Ovary (tissue), 9 donors: ENCODE data around the gene PRPSAP2. TPM values are rescaled to one million over a fixed set of nuclear protein-coding genes. Genes with fewer than 3 reads are reported as not detected.

Experiments used
- DNase-seq, 5 donors: peaks; one replicate each; pipeline ENCODE4 v3.0.0-alpha.2; 2019 to 2020
- H3K27ac ChIP-seq, 2 donors: fragments of 200-600 bp; one replicate each; pipeline versions ENCODE4 v1.5.1 to v1.8.0; 2019 to 2022
- H3K27me3 ChIP-seq: fragments of 200-600 bp; one replicate; pipeline ENCODE4 v1.8.0; 2022
- H3K36me3 ChIP-seq: fragments of 200-600 bp; sonication (generic); one replicate; pipeline ENCODE4 v1.5.1; 2019
- H3K4me1 ChIP-seq: one replicate; pipeline ENCODE4 v1.8.1; 2013; ENCODE audit warnings: mild to moderate bottlenecking, moderate library complexity; ENCODE audit not compliant: insufficient read depth
- H3K4me3 ChIP-seq: fragments of 200-600 bp; sonication (generic); one replicate; pipeline ENCODE4 v1.5.1; 2017
- H3K9me3 ChIP-seq, 2 donors: fragments of 200-600 bp in 1 of 2; sonication (generic) in 1 of 2; one replicate each; pipeline versions ENCODE4 v1.5.1 to v1.8.1; 2013 to 2019; ENCODE audit warnings: mild to moderate bottlenecking in 1 of 2, moderate library complexity in 1 of 2
- CTCF ChIP-seq, 3 donors: fragments of 450-650 bp in 2 of 3; fragments of 200-600 bp in 1 of 3; IDR thresholded peaks; one replicate each; pipeline versions ENCODE4 v1.5.1 to v1.8.0; 2016 to 2022; ENCODE audit warnings: antibody characterized with exemption in 3 of 3, mild to moderate bottlenecking in 1 of 3
- EP300 ChIP-seq: sonication (generic); formaldehyde crosslinking; IDR thresholded peaks from one replicate; pipeline ENCODE4 v1.6.1; 2017; ENCODE audit warnings: antibody characterized with exemption
- POLR2A ChIP-seq: fragments of 450-650 bp; IDR thresholded peaks from one replicate; pipeline ENCODE4 v1.6.1; 2017; ENCODE audit warnings: antibody characterized with exemption, mild to moderate bottlenecking, moderate library complexity
- WGBS, 3 donors: extraction: QIAGEN DNeasy Blood & Tissue Kit in 1 of 3; methylation state at CpG; one replicate each; pipeline versions ENCODE4 v1.1.5 to v1.1.7; 2013 to 2017; 5-methylcytosine and 5-hydroxymethylcytosine counted together
- intact Hi-C, 4 donors: fragments of 100-400 bp; cut with DNase I; formaldehyde crosslinking; loops; one replicate each; pipeline versions ENCODE4 v1.11.0 to v1.15.1; 2022 to 2023
- polyA plus RNA-seq, 2 donors: library from polyadenylated mRNA; stranded (reverse); fragments of 200-250 nt in 1 of 2; fragments of 350-450 nt in 1 of 2; fragmentation: Illumina TruSeq in 1 of 2; extraction: RNeasy Lipid Tissue Mini Kit (QIAGEN cat#74804) in 1 of 2; gene quantifications; one replicate each; pipeline ENCODE4 v1.2.3, GENCODE V29; 2013 to 2014
- total RNA-seq, 7 donors: library from RNA; depleted of rRNA in 2 of 7; stranded (reverse); fragments of >200 nt in 2 of 7; fragmentation: NEBNext Ultra II Directional in 3 of 7; extraction: Animal tissue kit (Norgen Biotek cat#: 25700) in 3 of 7; gene quantifications; one replicate each; pipeline versions ENCODE4 v1.1.0 to v1.2.4, GENCODE V29; 2016 to 2023
- donor health status: DM: no; HTN: no; CAD: no; lungs with moderate emphysema.
- donor health status: DM: no; HTN: no; CAD: no.
- donor health status: Bipolar disorder and iron deficiency.
- donor health status: DM: yes; HTN: yes; CAD: no.
- donor health status: DM: no; HTN: no; CAD: no.
- donor health status: DM: yes; HTN: yes; CAD: no.

The PRPSAP2 gene
- total and polyA plus RNA-seq, 9 donors, result 25.2 to 44.7 (median 35.4) TPM

GRCh38 chr17:18848501-18848900 lies 9.4 kb upstream of the PRPSAP2 start:
- no peaks in the 10 kb centered on the region for H3K36me3 ChIP-seq
- H3K4me3 ChIP-seq, result no peak overlapping the region
- no peaks in the 10 kb centered on the region for H3K27me3 ChIP-seq
- no peak for TF ChIP-seq POLR2A
- TF ChIP-seq CTCF (IDR thresholded peaks at IDR 0.05), result no peak
- TF ChIP-seq EP300, result no peak
- H3K9me3 ChIP-seq, result no peaks in the 10 kb centered on the region
- WGBS, 3 donors, result 84 to 92% (median 89%) methylated on average over 6 of the region's 6 CpGs
- intact Hi-C loops, result no loop called here
- no peak for DNase-seq
- no peak overlapping the region for H3K27ac ChIP-seq
- H3K4me1 ChIP-seq, result no peaks in the 10 kb centered on the region

- H3K4me1 ChIP-seq, result no peaks in the 10 kb centered on the region
- H3K27ac ChIP-seq, result no peak overlapping the region
- TF ChIP-seq POLR2A (no peak), CTCF (IDR thresholded peaks at IDR 0.05) (no peak), EP300 (no peak)
- H3K4me3 ChIP-seq, result no peak overlapping the region
- no peaks in the 10 kb centered on the region for H3K36me3 ChIP-seq
- no peak for DNase-seq
- WGBS, 3 donors, result 65 to 83% (median 80%) methylated on average over 1 of the region's 1 CpG
- no peaks in the 10 kb centered on the region for H3K27me3 ChIP-seq
- no peaks in the 10 kb centered on the region for H3K9me3 ChIP-seq
- intact Hi-C loops, result no loop called here
Observed at GRCh38 chr17:18850679-18851078, 7.3 kb upstream of the PRPSAP2 start.

- Histone ChIP-seq H3K27ac (no peak overlapping the region), H3K36me3 (no peaks in the 10 kb centered on the region), H3K4me3 (no peak overlapping the region), H3K4me1 (no peaks in the 10 kb centered on the region), H3K9me3 (no peaks in the 10 kb centered on the region), H3K27me3 (no peaks in the 10 kb centered on the region)
- intact Hi-C loops, result no loop called here
- no peak for DNase-seq
- no peak for TF ChIP-seq EP300
- TF ChIP-seq POLR2A, result no peak
- TF ChIP-seq CTCF (IDR thresholded peaks at IDR 0.05), result no peak
- WGBS, 3 donors, result 68 to 73% (median 69%) methylated on average over 3 of the region's 3 CpGs
Observed at GRCh38 chr17:18851201-18851600, 6.7 kb upstream of the PRPSAP2 start.

- intact Hi-C loops, result no loop called here
- Histone ChIP-seq H3K4me1 (no peaks in the 10 kb centered on the region), H3K36me3 (no peaks in the 10 kb centered on the region), H3K27ac (no peak overlapping the region), H3K9me3 (no peaks in the 10 kb centered on the region), H3K27me3 (no peaks in the 10 kb centered on the region), H3K4me3 (no peak overlapping the region)
- TF ChIP-seq EP300 (no peak), CTCF (IDR thresholded peaks at IDR 0.05) (no peak), POLR2A (no peak)
- 80 to 88% (median 85%) methylated on average over 7 of the region's 7 CpGs for WGBS, 3 donors
- DNase-seq, result no peak
Observed at GRCh38 chr17:18854956-18855355, 3.0 kb upstream of the PRPSAP2 start.
